ENCODE data around the gene KIF26B. TPM values are rescaled to one million over a fixed set of nuclear protein-coding genes. Genes with fewer than 3 reads are reported as not detected.

Gene KIF26B
- total RNA-seq, 3 donors from 2014 or later (not counting 1 experiment from before 2014, with no cell fraction given) = 0.16 to 0.96 (median 0.18) TPM

DNA sequence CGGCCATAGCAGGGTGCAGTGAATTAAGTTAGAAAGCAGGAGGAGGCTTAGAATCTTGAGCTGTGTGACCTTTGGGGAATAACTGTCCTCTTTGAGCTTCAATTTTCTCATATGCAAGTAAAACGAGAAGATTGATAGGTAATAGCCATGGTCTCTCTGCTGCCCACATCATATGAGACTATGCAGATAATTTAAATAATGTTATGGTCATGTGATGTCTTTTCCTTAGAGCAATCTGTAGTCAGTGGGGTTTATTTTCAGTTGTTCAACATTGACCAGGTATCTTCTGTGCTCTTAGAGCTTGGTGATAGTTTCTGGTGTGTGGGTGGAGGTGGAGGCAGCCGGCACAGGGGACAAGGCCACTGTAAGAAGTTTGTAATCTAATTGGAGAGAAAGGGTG is 537.1 kb downstream of the KIF26B start:
- no peaks in the 10 kb centered on the region for H3K27me3 ChIP-seq (ENCODE audit: control insufficient read depth, insufficient read depth, low read length)
- H3K4me3 Mint-ChIP-seq = no peak overlapping the region
- peaks cover 6 to 8% of the 10 kb centered on the region in 2 donors for H3K27me3 Mint-ChIP-seq (ENCODE audit: low read depth in 2 of 2)
- no peaks in the 10 kb centered on the region for H3K9me3 Mint-ChIP-seq
- H3K36me3 Mint-ChIP-seq = no peaks in the 10 kb centered on the region
- intact Hi-C loops (cut with micrococcal nuclease) = no loop called here
- no peak overlapping the region for H3K27ac Mint-ChIP-seq
- 83% methylated on average over 3 of the region's 3 CpGs for WGBS (ENCODE audit: insufficient coverage)
- peaks cover 10 to 11% of the 10 kb centered on the region in 2 donors for H3K4me1 Mint-ChIP-seq
- no peak for ATAC-seq
- H3K4me1 ChIP-seq (ENCODE audit: control insufficient read depth, insufficient read depth, low read length) = no peaks in the 10 kb centered on the region
- TF ChIP-seq, protein P1, sequence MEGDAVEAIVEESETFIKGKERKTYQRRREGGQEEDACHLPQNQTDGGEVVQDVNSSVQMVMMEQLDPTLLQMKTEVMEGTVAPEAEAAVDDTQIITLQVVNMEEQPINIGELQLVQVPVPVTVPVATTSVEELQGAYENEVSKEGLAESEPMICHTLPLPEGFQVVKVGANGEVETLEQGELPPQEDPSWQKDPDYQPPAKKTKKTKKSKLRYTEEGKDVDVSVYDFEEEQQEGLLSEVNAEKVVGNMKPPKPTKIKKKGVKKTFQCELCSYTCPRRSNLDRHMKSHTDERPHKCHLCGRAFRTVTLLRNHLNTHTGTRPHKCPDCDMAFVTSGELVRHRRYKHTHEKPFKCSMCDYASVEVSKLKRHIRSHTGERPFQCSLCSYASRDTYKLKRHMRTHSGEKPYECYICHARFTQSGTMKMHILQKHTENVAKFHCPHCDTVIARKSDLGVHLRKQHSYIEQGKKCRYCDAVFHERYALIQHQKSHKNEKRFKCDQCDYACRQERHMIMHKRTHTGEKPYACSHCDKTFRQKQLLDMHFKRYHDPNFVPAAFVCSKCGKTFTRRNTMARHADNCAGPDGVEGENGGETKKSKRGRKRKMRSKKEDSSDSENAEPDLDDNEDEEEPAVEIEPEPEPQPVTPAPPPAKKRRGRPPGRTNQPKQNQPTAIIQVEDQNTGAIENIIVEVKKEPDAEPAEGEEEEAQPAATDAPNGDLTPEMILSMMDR (IDR thresholded peaks at IDR 0.05) = no peak
- no peaks in the 10 kb centered on the region for H3K9me3 ChIP-seq (ENCODE audit: control insufficient read depth, insufficient read depth, low read length)
- H3K4me3 ChIP-seq (ENCODE audit: low read length) = no peak overlapping the region
- no peaks in the 10 kb centered on the region for H3K36me3 ChIP-seq (ENCODE audit: control insufficient read depth, insufficient read depth, low read length)
- no peak for DNase-seq
- no peak overlapping the region for H3K27ac ChIP-seq (ENCODE audit: low read length)

DNA sequence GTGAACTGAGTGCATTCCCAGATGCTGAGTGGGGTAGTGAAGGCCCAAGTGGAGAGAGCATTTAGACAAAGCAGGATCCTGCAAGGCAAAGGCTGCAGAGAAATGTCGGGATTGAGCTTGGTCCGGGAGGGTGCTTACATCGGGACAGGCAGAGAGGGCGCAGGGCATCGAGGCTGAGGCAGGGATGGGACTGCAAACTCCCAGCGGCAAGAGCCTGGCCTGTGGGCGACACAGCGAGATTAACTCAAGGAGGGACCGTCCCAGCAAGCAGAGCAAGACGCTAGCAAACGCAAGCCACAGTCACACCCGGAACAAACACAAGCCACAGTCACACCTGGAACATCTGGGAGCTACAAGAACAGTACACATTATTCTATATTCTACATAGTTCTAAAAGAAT is 537.5 kb downstream of the KIF26B start:
- Mint-ChIP-seq H3K4me1 (peaks cover 7 to 11% of the 10 kb centered on the region in 2 donors), H3K9me3 (no peaks in the 10 kb centered on the region), H3K27ac (no peak overlapping the region), H3K4me3 (no peak overlapping the region), H3K36me3 (no peaks in the 10 kb centered on the region), H3K27me3 (ENCODE audit: low read depth in 2 of 2) (peaks cover 3 to 8% of the 10 kb centered on the region in 2 donors)
- WGBS (ENCODE audit: insufficient coverage) = 90% methylated on average over 12 of the region's 12 CpGs
- DNase-seq (no peak), ATAC-seq (no peak)
- no peak overlapping the region for H3K27ac ChIP-seq (ENCODE audit: low read length)
- no peak overlapping the region for H3K4me3 ChIP-seq (ENCODE audit: low read length)
- H3K27me3 ChIP-seq (ENCODE audit: control insufficient read depth, insufficient read depth, low read length) = no peaks in the 10 kb centered on the region
- no peaks in the 10 kb centered on the region for H3K36me3 ChIP-seq (ENCODE audit: control insufficient read depth, insufficient read depth, low read length)
- TF ChIP-seq, protein P1 (IDR thresholded peaks at IDR 0.05) = no peak
- no peaks in the 10 kb centered on the region for H3K9me3 ChIP-seq (ENCODE audit: control insufficient read depth, insufficient read depth, low read length)
- intact Hi-C loops (cut with micrococcal nuclease) = no loop called here
- H3K4me1 ChIP-seq (ENCODE audit: control insufficient read depth, insufficient read depth, low read length) = no peaks in the 10 kb centered on the region

DNA sequence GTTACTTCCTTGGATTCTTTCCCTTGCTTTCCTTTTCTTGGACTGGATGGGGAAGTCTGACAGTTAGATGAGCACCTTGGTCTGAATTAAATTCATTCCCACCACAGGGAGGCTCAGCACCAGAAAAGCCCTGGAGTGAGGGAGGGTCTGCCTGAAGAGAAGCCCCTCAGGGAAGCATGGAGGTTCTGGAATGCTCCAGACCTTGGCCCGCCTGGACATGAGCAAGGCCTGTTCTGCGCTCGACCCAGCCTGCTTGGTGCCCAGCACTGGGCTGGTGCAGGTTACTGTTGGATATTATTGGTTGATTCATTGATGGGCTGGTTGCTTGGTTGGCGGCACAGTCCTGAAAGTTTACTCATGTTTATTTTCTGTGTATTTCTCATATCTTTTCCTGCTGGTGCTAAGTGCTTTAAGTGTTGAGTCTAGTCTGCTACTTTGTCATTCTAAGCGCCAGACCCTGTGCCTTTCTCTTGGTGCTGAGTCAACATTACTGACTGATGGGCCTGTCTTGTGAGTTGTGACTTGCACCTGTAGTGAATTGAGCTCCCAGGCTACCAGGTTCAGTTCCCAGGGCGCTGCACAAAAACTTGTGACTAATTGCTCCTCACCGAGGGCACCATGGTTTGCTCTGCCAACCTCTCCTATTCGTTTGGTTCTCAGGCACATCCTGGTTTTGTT is 538.5 kb downstream of the KIF26B start:
- DNase-seq (no peak), ATAC-seq (no peak)
- H3K9me3 Mint-ChIP-seq = no peaks in the 10 kb centered on the region
- no peaks in the 10 kb centered on the region for H3K27me3 ChIP-seq (ENCODE audit: control insufficient read depth, insufficient read depth, low read length)
- H3K27me3 Mint-ChIP-seq (ENCODE audit: low read depth in 2 of 2) = peaks cover 3 to 8% of the 10 kb centered on the region in 2 donors
- no peak overlapping the region for H3K27ac Mint-ChIP-seq
- H3K9me3 ChIP-seq (ENCODE audit: control insufficient read depth, insufficient read depth, low read length) = no peaks in the 10 kb centered on the region
- H3K36me3 ChIP-seq (ENCODE audit: control insufficient read depth, insufficient read depth, low read length) = no peaks in the 10 kb centered on the region
- H3K4me1 ChIP-seq (ENCODE audit: control insufficient read depth, insufficient read depth, low read length) = no peaks in the 10 kb centered on the region
- no peak overlapping the region for H3K27ac ChIP-seq (ENCODE audit: low read length)
- H3K4me3 Mint-ChIP-seq = no peak overlapping the region
- H3K4me3 ChIP-seq (ENCODE audit: low read length) = no peak overlapping the region
- TF ChIP-seq, protein P1 (IDR thresholded peaks at IDR 0.05) = no peak
- 87% methylated on average over 8 of the region's 8 CpGs for WGBS (ENCODE audit: insufficient coverage)
- no peaks in the 10 kb centered on the region for H3K36me3 Mint-ChIP-seq
- intact Hi-C loops (cut with micrococcal nuclease) = no loop called here
- peaks cover 7 to 11% of the 10 kb centered on the region in 2 donors for H3K4me1 Mint-ChIP-seq
